Measurements from ENCODE around the gene PPP1R10. TPM values are rescaled to one million over a fixed set of nuclear protein-coding genes. Genes with fewer than 3 reads are reported as not detected.

PPP1R10 gene
- polyA plus RNA-seq, 1 experiment, result 43.2 TPM

- Histone ChIP-seq H3K27me3 (ENCODE audit: control insufficient read depth, insufficient read depth, low read length) (no peaks in the 10 kb centered on the region), H3K9me3 (ENCODE audit: control insufficient read depth, insufficient read depth, low read length) (no peaks in the 10 kb centered on the region), H3K4me3 (ENCODE audit: low read depth, low read length) (no peak overlapping the region), H3K27ac (ENCODE audit: low read depth, low read length) (no peak overlapping the region)
- ChIA-PET POLR2A (no interaction called here), CTCF (interaction anchor here (0.5 kb wide), 1 partner anchor 23 kb away, joined by 3 read pairs; no protein-coding TSS in a partner anchor)
- TF ChIP-seq, protein P1, sequence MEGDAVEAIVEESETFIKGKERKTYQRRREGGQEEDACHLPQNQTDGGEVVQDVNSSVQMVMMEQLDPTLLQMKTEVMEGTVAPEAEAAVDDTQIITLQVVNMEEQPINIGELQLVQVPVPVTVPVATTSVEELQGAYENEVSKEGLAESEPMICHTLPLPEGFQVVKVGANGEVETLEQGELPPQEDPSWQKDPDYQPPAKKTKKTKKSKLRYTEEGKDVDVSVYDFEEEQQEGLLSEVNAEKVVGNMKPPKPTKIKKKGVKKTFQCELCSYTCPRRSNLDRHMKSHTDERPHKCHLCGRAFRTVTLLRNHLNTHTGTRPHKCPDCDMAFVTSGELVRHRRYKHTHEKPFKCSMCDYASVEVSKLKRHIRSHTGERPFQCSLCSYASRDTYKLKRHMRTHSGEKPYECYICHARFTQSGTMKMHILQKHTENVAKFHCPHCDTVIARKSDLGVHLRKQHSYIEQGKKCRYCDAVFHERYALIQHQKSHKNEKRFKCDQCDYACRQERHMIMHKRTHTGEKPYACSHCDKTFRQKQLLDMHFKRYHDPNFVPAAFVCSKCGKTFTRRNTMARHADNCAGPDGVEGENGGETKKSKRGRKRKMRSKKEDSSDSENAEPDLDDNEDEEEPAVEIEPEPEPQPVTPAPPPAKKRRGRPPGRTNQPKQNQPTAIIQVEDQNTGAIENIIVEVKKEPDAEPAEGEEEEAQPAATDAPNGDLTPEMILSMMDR (IDR thresholded peaks at IDR 0.05; ENCODE audit: low read depth, low read length), result no peak
- DNase-seq (ENCODE audit: low read depth, low spot score), result no peak
These were observed 8.5 kb upstream of the PPP1R10 start for GRCh38 chr6:30625511-30625910.

GRCh38 chr6:30619561-30619960 is 2.5 kb upstream of the PPP1R10 start:
- CTCF ChIA-PET, result no interaction called here
- H3K27me3 ChIP-seq (ENCODE audit: control insufficient read depth, insufficient read depth, low read length), result no peaks in the 10 kb centered on the region
- POLR2A ChIA-PET, result no interaction called here
- no peak overlapping the region for H3K27ac ChIP-seq (ENCODE audit: low read depth, low read length)
- no peaks in the 10 kb centered on the region for H3K9me3 ChIP-seq (ENCODE audit: control insufficient read depth, insufficient read depth, low read length)
- TF ChIP-seq, protein P1 (IDR thresholded peaks at IDR 0.05; ENCODE audit: low read depth, low read length), result no peak
- H3K4me3 ChIP-seq (ENCODE audit: low read depth, low read length), result no peak overlapping the region
- no peak for DNase-seq (ENCODE audit: low read depth, low spot score)

- ChIA-PET CTCF (interaction anchor here (0.6 to 1.6 kb wide), 5 partner anchors 8 to 205 kb away, joined by 3 to 5 read pairs (median 4); partner anchors contain the start of gene ATAT1), POLR2A (interaction anchor here (0.8 to 1.5 kb wide), 4 partner anchors 8 to 289 kb away, joined by 3 to 18 read pairs (median 4); partner anchors contain the start of genes ABCF1 and ATAT1)
- Histone ChIP-seq H3K27me3 (ENCODE audit: control insufficient read depth, insufficient read depth, low read length) (no peaks in the 10 kb centered on the region), H3K27ac (ENCODE audit: low read depth, low read length) (no peak overlapping the region), H3K4me3 (ENCODE audit: low read depth, low read length) (peak overlapping the region; percentile 87), H3K9me3 (ENCODE audit: control insufficient read depth, insufficient read depth, low read length) (no peaks in the 10 kb centered on the region)
- no peak for DNase-seq (ENCODE audit: low read depth, low spot score)
- TF ChIP-seq, protein P1 (IDR thresholded peaks at IDR 0.05; ENCODE audit: low read depth, low read length), result no peak
These were observed 1.3 kb upstream of the PPP1R10 start for GRCh38 chr6:30618270-30618797.

DNA sequence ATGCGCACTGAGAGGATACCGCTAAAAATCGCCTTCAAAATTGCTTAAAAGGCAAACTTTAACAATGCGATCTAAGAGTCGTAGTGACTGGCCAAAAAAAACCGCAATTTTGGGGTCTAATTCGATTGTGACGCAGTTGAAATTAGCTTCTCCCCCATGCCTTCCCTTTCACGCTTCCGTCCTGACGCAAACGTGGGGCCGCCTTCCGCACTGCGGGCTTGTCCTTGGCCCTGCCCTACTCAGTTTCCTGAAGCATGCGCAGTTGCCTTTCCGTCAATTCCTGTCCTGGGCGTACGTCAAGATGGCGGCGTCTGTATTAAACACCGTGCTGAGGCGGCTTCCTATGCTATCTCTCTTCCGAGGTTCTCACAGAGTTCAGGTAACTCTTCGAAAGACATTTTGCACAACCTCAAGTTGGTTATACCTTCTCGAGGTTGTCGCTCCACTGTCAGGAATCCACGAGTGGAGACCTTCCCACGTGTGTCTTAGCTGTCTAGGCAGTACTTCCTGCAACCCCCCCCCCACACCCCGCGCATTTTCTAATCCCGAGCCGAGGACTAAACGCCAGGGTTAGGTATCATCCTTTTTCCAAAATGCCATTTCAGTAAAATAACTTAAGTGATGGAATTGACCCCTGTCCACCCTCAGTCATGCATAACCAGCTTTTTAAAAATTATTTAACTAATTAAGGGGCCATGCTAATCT is 674 bp upstream of the PPP1R10 start, which contains the start of gene MRPS18B:
TSS of gene MRPS18B (plus strand) at position 276 of the 705 bp plus-strand sequence. CDS start at position 302, 26 bp downstream.
- CTCF ChIA-PET, result interaction anchor here (1.1 to 1.6 kb wide), 4 partner anchors 9 to 113 kb away, joined by 3 to 5 read pairs (median 4); partner anchors contain the start of gene ATAT1
- DNase-seq (ENCODE audit: low read depth, low spot score), result peak; percentile 97
- POLR2A ChIA-PET, result interaction anchor here (0.6 to 1.5 kb wide), 5 partner anchors 9 to 290 kb away, joined by 3 to 18 read pairs (median 3); partner anchors contain the start of genes ABCF1 and ATAT1
- Histone ChIP-seq H3K27me3 (ENCODE audit: control insufficient read depth, insufficient read depth, low read length) (no peaks in the 10 kb centered on the region), H3K27ac (ENCODE audit: low read depth, low read length) (peak within 1 kb of the TSS; percentile 98), H3K4me3 (ENCODE audit: low read depth, low read length) (peak within 1 kb of the TSS; percentile 94), H3K9me3 (ENCODE audit: control insufficient read depth, insufficient read depth, low read length) (no peaks in the 10 kb centered on the region)
- TF ChIP-seq, protein P1 (IDR thresholded peaks at IDR 0.05; ENCODE audit: low read depth, low read length), result no peak
